Suprapubic skin (tissue), 3 donors: ENCODE measurements around the gene EML4.

Source experiments
- POLR2AphosphoS5 ChIP-seq, 3 donors: sonication (generic); formaldehyde crosslinking; IDR thresholded peaks; one replicate each; pipeline ENCODE4 v1.6.1; 2017; ENCODE audit warnings: antibody characterized with exemption in 3 of 3
- TF ChIP-seq, protein P1 (sequence below), 2 donors: fragments of 200-600 bp in 1 of 2; fragments of 450-650 bp in 1 of 2; sonication (generic) in 1 of 2; IDR thresholded peaks; one replicate each; pipeline ENCODE4 v1.5.1; 2016 to 2019; ENCODE audit warnings: antibody characterized with exemption in 2 of 2, mild to moderate bottlenecking in 1 of 2, moderate library complexity in 1 of 2

DNA sequence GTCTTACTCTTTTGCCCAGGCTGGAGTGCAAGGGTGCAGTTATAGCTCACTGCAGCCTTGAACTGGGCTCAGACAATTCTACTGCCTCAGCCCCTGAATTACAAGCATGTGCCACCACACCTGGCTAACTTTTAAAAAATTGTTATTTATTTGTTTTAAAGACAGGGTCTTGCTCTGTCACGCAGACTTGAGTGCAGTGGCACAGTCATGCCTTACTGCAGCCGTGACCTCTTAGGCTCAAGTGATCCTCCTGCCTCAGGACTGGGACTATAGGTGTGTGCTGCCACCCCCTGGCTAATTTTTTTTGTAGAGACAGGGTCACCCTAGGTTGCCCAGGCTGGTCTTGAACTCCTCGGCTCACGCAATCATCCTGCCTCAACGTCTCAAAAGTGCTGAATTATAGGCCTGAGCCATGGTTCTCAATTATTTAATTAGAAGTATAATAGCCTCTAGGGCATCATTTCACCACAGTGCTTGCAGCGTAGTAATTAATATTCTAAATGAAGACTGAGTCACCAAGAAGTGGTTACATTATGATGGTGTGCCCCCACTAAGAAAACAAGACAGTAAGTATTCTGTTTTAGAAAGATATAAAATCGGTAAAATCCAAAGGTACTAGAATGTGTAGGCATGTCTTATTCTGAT, 69.6 kb downstream of the EML4 start:
- TF ChIP-seq, protein P1, sequence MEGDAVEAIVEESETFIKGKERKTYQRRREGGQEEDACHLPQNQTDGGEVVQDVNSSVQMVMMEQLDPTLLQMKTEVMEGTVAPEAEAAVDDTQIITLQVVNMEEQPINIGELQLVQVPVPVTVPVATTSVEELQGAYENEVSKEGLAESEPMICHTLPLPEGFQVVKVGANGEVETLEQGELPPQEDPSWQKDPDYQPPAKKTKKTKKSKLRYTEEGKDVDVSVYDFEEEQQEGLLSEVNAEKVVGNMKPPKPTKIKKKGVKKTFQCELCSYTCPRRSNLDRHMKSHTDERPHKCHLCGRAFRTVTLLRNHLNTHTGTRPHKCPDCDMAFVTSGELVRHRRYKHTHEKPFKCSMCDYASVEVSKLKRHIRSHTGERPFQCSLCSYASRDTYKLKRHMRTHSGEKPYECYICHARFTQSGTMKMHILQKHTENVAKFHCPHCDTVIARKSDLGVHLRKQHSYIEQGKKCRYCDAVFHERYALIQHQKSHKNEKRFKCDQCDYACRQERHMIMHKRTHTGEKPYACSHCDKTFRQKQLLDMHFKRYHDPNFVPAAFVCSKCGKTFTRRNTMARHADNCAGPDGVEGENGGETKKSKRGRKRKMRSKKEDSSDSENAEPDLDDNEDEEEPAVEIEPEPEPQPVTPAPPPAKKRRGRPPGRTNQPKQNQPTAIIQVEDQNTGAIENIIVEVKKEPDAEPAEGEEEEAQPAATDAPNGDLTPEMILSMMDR (IDR thresholded peaks at IDR 0.05), result peak in 1 of 2 donors; percentile 20
- no peak for TF ChIP-seq POLR2AphosphoS5 (IDR thresholded peaks at IDR 0.05)
